Liver (tissue), 9 donors: Measurements from ENCODE around the gene TIMM29. TPM values are rescaled to one million over a fixed set of nuclear protein-coding genes. Genes with fewer than 3 reads are reported as not detected.

Experiments used
- DNase-seq: peaks from one replicate; pipeline ENCODE4 v3.0.0-alpha.2; 2017; ENCODE audit warnings: low spot score
- H3K27ac ChIP-seq, 2 donors: one replicate each; pipeline ENCODE4 v1.7.0; 2013; ENCODE audit warnings: inconsistent platforms in 2 of 2, low read length in 2 of 2, control low read depth in 1 of 2, low read depth in 1 of 2, mild to moderate bottlenecking in 1 of 2
- H3K27me3 ChIP-seq, 4 donors: one replicate each; pipeline versions ENCODE4 v1.6.1 to v1.7.0; 2013; ENCODE audit warnings: low read length in 3 of 4, inconsistent platforms in 1 of 4, mild to moderate bottlenecking in 1 of 4, moderate library complexity in 1 of 4; ENCODE audit not compliant: control insufficient read depth in 4 of 4, insufficient read depth in 4 of 4
- H3K36me3 ChIP-seq, 4 donors: one replicate each; pipeline versions ENCODE4 v1.6.1 to v1.7.0; 2013; ENCODE audit warnings: low read length in 3 of 4, mild to moderate bottlenecking in 3 of 4, low read depth in 1 of 4, moderate library complexity in 1 of 4; ENCODE audit not compliant: control insufficient read depth in 4 of 4, insufficient read depth in 3 of 4
- H3K4me1 ChIP-seq, 4 donors: one replicate each; pipeline versions ENCODE4 v1.6.1 to v1.7.0; 2013; ENCODE audit warnings: low read length in 3 of 4, mild to moderate bottlenecking in 3 of 4, moderate library complexity in 1 of 4; ENCODE audit not compliant: control insufficient read depth in 4 of 4, insufficient read depth in 4 of 4
- H3K4me3 ChIP-seq, 3 donors: one replicate each; pipeline versions ENCODE4 v1.6.1 to v1.7.0; 2013; ENCODE audit warnings: low read length in 3 of 3, control low read depth in 1 of 3, low read depth in 1 of 3, mild to moderate bottlenecking in 1 of 3
- H3K9ac ChIP-seq, 2 donors: one replicate each; pipeline ENCODE4 v1.7.0; 2013; ENCODE audit warnings: low read length in 2 of 2, mild to moderate bottlenecking in 2 of 2, moderate library complexity in 2 of 2, control low read depth in 1 of 2, low read depth in 1 of 2
- H3K9me3 ChIP-seq, 4 donors: one replicate each; pipeline versions ENCODE4 v1.6.1 to v1.7.0; 2013; ENCODE audit warnings: low read length in 3 of 4; ENCODE audit not compliant: control insufficient read depth in 4 of 4
- ATF3 ChIP-seq: IDR thresholded peaks from 2 replicates; pipeline ENCODE4 v1.6.1; 2016; ENCODE audit warnings: antibody characterized with exemption
- EGR1 ChIP-seq, 2 donors: IDR thresholded peaks; 2 replicates each; pipeline ENCODE4 v1.6.1; 2016 to 2018; ENCODE audit warnings: antibody characterized with exemption in 2 of 2, low read depth in 2 of 2
- FOXA1 ChIP-seq: IDR thresholded peaks from 2 replicates; pipeline ENCODE4 v1.6.1; 2016; ENCODE audit warnings: antibody characterized with exemption
- FOXA2 ChIP-seq: IDR thresholded peaks from 2 replicates; pipeline ENCODE4 v1.6.1; 2016; ENCODE audit warnings: antibody characterized with exemption
- GABPA ChIP-seq, 2 donors: IDR thresholded peaks in 1 of 2; conservative IDR thresholded peaks in 1 of 2; 2 replicates each; pipeline ENCODE4 v1.6.1; 2016; ENCODE audit warnings: antibody characterized with exemption in 2 of 2, mild to moderate bottlenecking in 1 of 2, moderate library complexity in 1 of 2
- HNF4A ChIP-seq, 2 donors: conservative IDR thresholded peaks; 2 replicates each; pipeline ENCODE4 v1.6.1; 2016; ENCODE audit warnings: antibody characterized with exemption in 2 of 2, mild to moderate bottlenecking in 2 of 2
- HNF4G ChIP-seq: IDR thresholded peaks from 2 replicates; pipeline ENCODE4 v1.6.1; 2016; ENCODE audit warnings: antibody characterized with exemption
- JUND ChIP-seq, 2 donors: IDR thresholded peaks; 2 replicates each; pipeline ENCODE4 v1.6.1; 2016; ENCODE audit warnings: antibody characterized with exemption in 2 of 2
- MAX ChIP-seq: IDR thresholded peaks from 2 replicates; pipeline ENCODE4 v1.6.1; 2016; ENCODE audit warnings: antibody characterized with exemption
- NR2F2 ChIP-seq: IDR thresholded peaks from 2 replicates; pipeline ENCODE4 v1.6.1; 2016; ENCODE audit warnings: antibody characterized with exemption
- RAD21 ChIP-seq, 2 donors: IDR thresholded peaks; 2 replicates each; pipeline ENCODE4 v1.6.1; 2016; ENCODE audit warnings: antibody characterized with exemption in 2 of 2, mild to moderate bottlenecking in 2 of 2
- REST ChIP-seq: IDR thresholded peaks from 2 replicates; pipeline ENCODE4 v1.6.1; 2016; ENCODE audit warnings: antibody characterized with exemption, mild to moderate bottlenecking
- RXRA ChIP-seq, 2 donors: IDR thresholded peaks; 2 replicates each; pipeline ENCODE4 v1.6.1; 2017 to 2018; ENCODE audit warnings: antibody characterized with exemption in 2 of 2, mild to moderate bottlenecking in 1 of 2
- SP1 ChIP-seq: IDR thresholded peaks from 2 replicates; pipeline ENCODE4 v1.6.1; 2018; ENCODE audit warnings: antibody characterized with exemption, mild to moderate bottlenecking
- TAF1 ChIP-seq: conservative IDR thresholded peaks from 2 replicates; pipeline ENCODE4 v1.6.1; 2016; ENCODE audit warnings: antibody characterized with exemption, mild to moderate bottlenecking
- YY1 ChIP-seq: IDR thresholded peaks from 2 replicates; pipeline ENCODE4 v1.6.1; 2016; ENCODE audit warnings: antibody characterized with exemption, mild to moderate bottlenecking
- WGBS: extraction: QIAGEN DNeasy Blood & Tissue Kit; methylation state at CpG from one replicate; pipeline ENCODE4 v1.1.7; 2013; 5-methylcytosine and 5-hydroxymethylcytosine counted together
- polyA plus RNA-seq, 2 donors: library from polyadenylated mRNA; stranded (reverse) in 1 of 2; unstranded in 1 of 2; fragments of 200-250 nt in 1 of 2; fragments of >200 nt in 1 of 2; fragmentation: Nextera tagmentation in 1 of 2; extraction: Ambion mirVana in 1 of 2; gene quantifications; one replicate each; pipeline versions ENCODE4 v1.2.1 to v1.2.3, GENCODE V29; 2013 to 2015
- total RNA-seq, 2 donors: library from RNA; depleted of rRNA; stranded (reverse); fragments of >200 nt; gene quantifications; one replicate each; pipeline ENCODE4 v1.2.3, GENCODE V29; 2014
- TF ChIP-seq, protein P1 (sequence below): fragments of 150-350 bp; IDR thresholded peaks from 2 replicates; pipeline ENCODE4 v1.5.1; 2017; ENCODE audit warnings: improper control_type of control experiment, low read depth, low read length; ENCODE audit not compliant: missing input control
- TF ChIP-seq, protein P2 (sequence below): IDR thresholded peaks from 2 replicates; pipeline ENCODE4 v1.6.1; 2016; ENCODE audit warnings: antibody characterized with exemption
- donor health status: healthy.
- donor health status: healthy.
- donor health status: healthy.
- donor health status: healthy.
- donor health status: healthy.

The TIMM29 gene
- total and polyA plus RNA-seq, 4 donors = 9.4 to 25.2 (median 14.6) TPM

- Histone ChIP-seq H3K9ac (no peak overlapping the region), H3K4me1 (peaks cover 0 to 10% (median 8%) of the 10 kb centered on the region in 4 donors), H3K27ac (no peak overlapping the region), H3K36me3 (no peaks in the 10 kb centered on the region), H3K27me3 (no peaks in the 10 kb centered on the region), H3K9me3 (no peaks in the 10 kb centered on the region), H3K4me3 (no peak overlapping the region)
- over 99% methylated on average over 4 of the region's 4 CpGs for WGBS
- no peak for TF ChIP-seq MAX
- no peak for TF ChIP-seq TAF1
- TF ChIP-seq YY1 = no peak
- TF ChIP-seq REST = no peak
- no peak for TF ChIP-seq GABPA (IDR thresholded peaks at IDR 0.05 in 1 of 2, conservative IDR thresholded peaks at IDR 0.05 in 1 of 2)
- TF ChIP-seq RXRA (IDR thresholded peaks at IDR 0.05) = no peak
- TF ChIP-seq JUND (IDR thresholded peaks at IDR 0.05) = no peak
- no peak for TF ChIP-seq RAD21 (IDR thresholded peaks at IDR 0.05)
- TF ChIP-seq NR2F2 = no peak
- no peak for TF ChIP-seq ATF3
- no peak for TF ChIP-seq FOXA1
- TF ChIP-seq SP1 = no peak
- TF ChIP-seq HNF4G = no peak
- TF ChIP-seq EGR1 (IDR thresholded peaks at IDR 0.05; ENCODE audit: low read depth in 2 of 2) = no peak
- TF ChIP-seq HNF4A (conservative IDR thresholded peaks at IDR 0.05) = no peak
- TF ChIP-seq, protein P1, sequence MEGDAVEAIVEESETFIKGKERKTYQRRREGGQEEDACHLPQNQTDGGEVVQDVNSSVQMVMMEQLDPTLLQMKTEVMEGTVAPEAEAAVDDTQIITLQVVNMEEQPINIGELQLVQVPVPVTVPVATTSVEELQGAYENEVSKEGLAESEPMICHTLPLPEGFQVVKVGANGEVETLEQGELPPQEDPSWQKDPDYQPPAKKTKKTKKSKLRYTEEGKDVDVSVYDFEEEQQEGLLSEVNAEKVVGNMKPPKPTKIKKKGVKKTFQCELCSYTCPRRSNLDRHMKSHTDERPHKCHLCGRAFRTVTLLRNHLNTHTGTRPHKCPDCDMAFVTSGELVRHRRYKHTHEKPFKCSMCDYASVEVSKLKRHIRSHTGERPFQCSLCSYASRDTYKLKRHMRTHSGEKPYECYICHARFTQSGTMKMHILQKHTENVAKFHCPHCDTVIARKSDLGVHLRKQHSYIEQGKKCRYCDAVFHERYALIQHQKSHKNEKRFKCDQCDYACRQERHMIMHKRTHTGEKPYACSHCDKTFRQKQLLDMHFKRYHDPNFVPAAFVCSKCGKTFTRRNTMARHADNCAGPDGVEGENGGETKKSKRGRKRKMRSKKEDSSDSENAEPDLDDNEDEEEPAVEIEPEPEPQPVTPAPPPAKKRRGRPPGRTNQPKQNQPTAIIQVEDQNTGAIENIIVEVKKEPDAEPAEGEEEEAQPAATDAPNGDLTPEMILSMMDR = no peak
- no peak for TF ChIP-seq FOXA2
- TF ChIP-seq, protein P2, sequence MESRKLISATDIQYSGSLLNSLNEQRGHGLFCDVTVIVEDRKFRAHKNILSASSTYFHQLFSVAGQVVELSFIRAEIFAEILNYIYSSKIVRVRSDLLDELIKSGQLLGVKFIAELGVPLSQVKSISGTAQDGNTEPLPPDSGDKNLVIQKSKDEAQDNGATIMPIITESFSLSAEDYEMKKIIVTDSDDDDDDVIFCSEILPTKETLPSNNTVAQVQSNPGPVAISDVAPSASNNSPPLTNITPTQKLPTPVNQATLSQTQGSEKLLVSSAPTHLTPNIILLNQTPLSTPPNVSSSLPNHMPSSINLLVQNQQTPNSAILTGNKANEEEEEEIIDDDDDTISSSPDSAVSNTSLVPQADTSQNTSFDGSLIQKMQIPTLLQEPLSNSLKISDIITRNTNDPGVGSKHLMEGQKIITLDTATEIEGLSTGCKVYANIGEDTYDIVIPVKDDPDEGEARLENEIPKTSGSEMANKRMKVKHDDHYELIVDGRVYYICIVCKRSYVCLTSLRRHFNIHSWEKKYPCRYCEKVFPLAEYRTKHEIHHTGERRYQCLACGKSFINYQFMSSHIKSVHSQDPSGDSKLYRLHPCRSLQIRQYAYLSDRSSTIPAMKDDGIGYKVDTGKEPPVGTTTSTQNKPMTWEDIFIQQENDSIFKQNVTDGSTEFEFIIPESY = no peak
- DNase-seq = no peak
Measured at GRCh38 chr19:10964903-10965302, 36.3 kb downstream of the TIMM29 start.
